Renal pelvis (tissue), 12 donors: Measurements from ENCODE around the gene ATP5MG. TPM values are rescaled to one million over a fixed set of nuclear protein-coding genes. Genes with fewer than 3 reads are reported as not detected.

Experiments
- DNase-seq: peaks from one replicate; pipeline ENCODE4 v3.0.0-alpha.2; 2013
- long read RNA-seq, 16 experiments: transcript quantifications; one replicate each; lab custom pipeline, GENCODE V29; 2026
- polyA plus RNA-seq, 3 donors: library from polyadenylated mRNA; unstranded; fragments of 120-200 nt; gene quantifications; one replicate each; pipeline ENCODE4 v1.2.1, GENCODE V29; 2013; ENCODE audit not compliant: insufficient read length in 3 of 3

Gene ATP5MG
- 100 to 1,000 TPM; 417 to 493 (median 431) TPM for polyA plus RNA-seq
- long read RNA-seq, donor 1, transcript ATP5MG-201 (3 exons, 1,577 nt): major isoform, 426 of 471 reads
- long read RNA-seq, donor 1, transcript ATP5MG-203 (2 exons, 1,582 nt): minor isoform, 28 of 471 reads
- long read RNA-seq, donor 1, partial matches to known transcripts: 11 of 471 reads
- long read RNA-seq, donor 1, other reads (novel, unspliced or antisense): 0 of 471 reads
- long read RNA-seq, donor 2, transcript ATP5MG-208 (2 exons, 623 nt): minor isoform, 7 of 541 reads
- long read RNA-seq, donor 2, transcript ATP5MG-201 (3 exons, 1,577 nt): major isoform, 505 of 541 reads
- long read RNA-seq, donor 2, transcript ATP5MG-203 (2 exons, 1,582 nt): minor isoform, 29 of 541 reads
- long read RNA-seq, donor 2, partial matches to known transcripts: 0 of 541 reads
- long read RNA-seq, donor 2, other reads (novel, unspliced or antisense): 0 of 541 reads
- long read RNA-seq, donor 3, transcript ATP5MG-203 (2 exons, 1,582 nt): minor isoform, 33 of 414 reads
- long read RNA-seq, donor 3, transcript ATP5MG-201 (3 exons, 1,577 nt): major isoform, 372 of 414 reads
- long read RNA-seq, donor 3, partial matches to known transcripts: 0 of 414 reads
- long read RNA-seq, donor 3, other reads (novel, unspliced or antisense): 0 of 414 reads
- long read RNA-seq, donor 4, transcript ATP5MG-203 (2 exons, 1,582 nt): minor isoform, 55 of 722 reads
- long read RNA-seq, donor 4, transcript ATP5MG-201 (3 exons, 1,577 nt): major isoform, 655 of 722 reads
- long read RNA-seq, donor 4, transcript ATP5MG-208 (2 exons, 623 nt): minor isoform, 9 of 722 reads
- long read RNA-seq, donor 4, partial matches to known transcripts: 0 of 722 reads
- long read RNA-seq, donor 4, other reads (novel, unspliced or antisense): 0 of 722 reads
- long read RNA-seq, donor 5, transcript ATP5MG-203 (2 exons, 1,582 nt): minor isoform, 25 of 308 reads
- long read RNA-seq, donor 5, transcript ATP5MG-201 (3 exons, 1,577 nt): major isoform, 259 of 308 reads
- long read RNA-seq, donor 5, partial matches to known transcripts: 20 of 308 reads
- long read RNA-seq, donor 5, other reads (novel, unspliced or antisense): 0 of 308 reads
- long read RNA-seq, donor 6, transcript ATP5MG-201 (3 exons, 1,577 nt): major isoform, 410 of 493 reads
- long read RNA-seq, donor 6, transcript ATP5MG-203 (2 exons, 1,582 nt): minor isoform, 46 of 493 reads
- long read RNA-seq, donor 6, transcript ATP5MG-208 (2 exons, 623 nt): minor isoform, 7 of 493 reads
- long read RNA-seq, donor 6, partial matches to known transcripts: 27 of 493 reads
- long read RNA-seq, donor 6, other reads (novel, unspliced or antisense): 0 of 493 reads
- long read RNA-seq, donor 7, transcript ATP5MG-203 (2 exons, 1,582 nt): minor isoform, 70 of 579 reads
- long read RNA-seq, donor 7, transcript ATP5MG-201 (3 exons, 1,577 nt): major isoform, 449 of 579 reads
- long read RNA-seq, donor 7, partial matches to known transcripts: 53 of 579 reads
- long read RNA-seq, donor 7, other reads (novel, unspliced or antisense): 0 of 579 reads
- long read RNA-seq, donor 8, transcript ATP5MG-201 (3 exons, 1,577 nt): major isoform, 142 of 186 reads
- long read RNA-seq, donor 8, transcript ATP5MG-203 (2 exons, 1,582 nt): minor isoform, 30 of 186 reads
- long read RNA-seq, donor 8, partial matches to known transcripts: 12 of 186 reads
- long read RNA-seq, donor 8, other reads (novel, unspliced or antisense): 0 of 186 reads
- long read RNA-seq, donor 9, transcript ATP5MG-208 (2 exons, 623 nt): minor isoform, 7 of 634 reads
- long read RNA-seq, donor 9, transcript ATP5MG-203 (2 exons, 1,582 nt): minor isoform, 54 of 634 reads
- long read RNA-seq, donor 9, transcript ATP5MG-201 (3 exons, 1,577 nt): major isoform, 525 of 634 reads
- long read RNA-seq, donor 9, partial matches to known transcripts: 38 of 634 reads
- long read RNA-seq, donor 9, other reads (novel, unspliced or antisense): 5 of 634 reads
- long read RNA-seq, donor 10, transcript ATP5MG-203 (2 exons, 1,582 nt): minor isoform, 22 of 433 reads
- long read RNA-seq, donor 10, transcript ATP5MG-201 (3 exons, 1,577 nt): major isoform, 378 of 433 reads
- long read RNA-seq, donor 10, transcript ATP5MG-208 (2 exons, 623 nt): minor isoform, 5 of 433 reads
- long read RNA-seq, donor 10, partial matches to known transcripts: 28 of 433 reads
- long read RNA-seq, donor 10, other reads (novel, unspliced or antisense): 0 of 433 reads
- long read RNA-seq, donor 11, transcript ATP5MG-203 (2 exons, 1,582 nt): minor isoform, 26 of 307 reads
- long read RNA-seq, donor 11, transcript ATP5MG-201 (3 exons, 1,577 nt): major isoform, 251 of 307 reads
- long read RNA-seq, donor 11, partial matches to known transcripts: 27 of 307 reads
- long read RNA-seq, donor 11, other reads (novel, unspliced or antisense): 0 of 307 reads
- long read RNA-seq, donor 12, transcript ATP5MG-208 (2 exons, 623 nt): minor isoform, 13 of 624 reads
- long read RNA-seq, donor 12, transcript ATP5MG-203 (2 exons, 1,582 nt): minor isoform, 62 of 624 reads
- long read RNA-seq, donor 12, transcript ATP5MG-201 (3 exons, 1,577 nt): major isoform, 547 of 624 reads
- long read RNA-seq, donor 12, partial matches to known transcripts: 0 of 624 reads
- long read RNA-seq, donor 12, other reads (novel, unspliced or antisense): 0 of 624 reads
- long read RNA-seq, donor 13, transcript ATP5MG-201 (3 exons, 1,577 nt): major isoform, 246 of 303 reads
- long read RNA-seq, donor 13, transcript ATP5MG-203 (2 exons, 1,582 nt): minor isoform, 34 of 303 reads
- long read RNA-seq, donor 13, partial matches to known transcripts: 17 of 303 reads
- long read RNA-seq, donor 13, other reads (novel, unspliced or antisense): 0 of 303 reads
- long read RNA-seq, donor 14: 0 reads
- long read RNA-seq, donor 15, transcript ATP5MG-201 (3 exons, 1,577 nt): major isoform, 554 of 640 reads
- long read RNA-seq, donor 15, transcript ATP5MG-203 (2 exons, 1,582 nt): minor isoform, 57 of 640 reads
- long read RNA-seq, donor 15, partial matches to known transcripts: 25 of 640 reads
- long read RNA-seq, donor 15, other reads (novel, unspliced or antisense): 0 of 640 reads
- long read RNA-seq, donor 16, transcript ATP5MG-201 (3 exons, 1,577 nt): major isoform, 491 of 624 reads
- long read RNA-seq, donor 16, transcript ATP5MG-208 (2 exons, 623 nt): minor isoform, 6 of 624 reads
- long read RNA-seq, donor 16, transcript ATP5MG-203 (2 exons, 1,582 nt): minor isoform, 60 of 624 reads
- long read RNA-seq, donor 16, partial matches to known transcripts: 59 of 624 reads
- long read RNA-seq, donor 16, other reads (novel, unspliced or antisense): 6 of 624 reads

- peak; percentile 91 for DNase-seq
Measured at GRCh38 chr11:118401151-118401879, at the start of gene ATP5MG. ATP5MG (plus strand) TSS chr11:118401606; CDS start chr11:118401666, 60 bp downstream.

- DNase-seq: peak; percentile 8
Measured at GRCh38 chr11:118353084-118353710, 48.2 kb upstream of the ATP5MG start.

- no peak for DNase-seq
Measured at GRCh38 chr11:118358071-118358470, 43.3 kb upstream of the ATP5MG start.

- peak; percentile 94 for DNase-seq
Measured at GRCh38 chr11:118359295-118359958, 42.0 kb upstream of the ATP5MG start, which contains the start of gene UBE4A. UBE4A (plus strand) TSS chr11:118359600; CDS start chr11:118365081, 5,481 bp downstream.

- no peak for DNase-seq
Measured at GRCh38 chr11:118364956-118365615, 36.3 kb upstream of the ATP5MG start.

- no peak for DNase-seq
Measured at GRCh38 chr11:118366287-118366686, 35.1 kb upstream of the ATP5MG start.

GRCh38 chr11:118370774-118371173 lies 30.6 kb upstream of the ATP5MG start:
- no peak for DNase-seq

GRCh38 chr11:118373263-118373662 lies 28.1 kb upstream of the ATP5MG start:
- no peak for DNase-seq

- DNase-seq: no peak
Measured at GRCh38 chr11:118373871-118374270, 27.5 kb upstream of the ATP5MG start.

GRCh38 chr11:118374729-118375128 lies 26.7 kb upstream of the ATP5MG start:
- no peak for DNase-seq

- DNase-seq: no peak
Measured at GRCh38 chr11:118375978-118376377, 25.4 kb upstream of the ATP5MG start.

- no peak for DNase-seq
Measured at GRCh38 chr11:118379497-118379896, 21.9 kb upstream of the ATP5MG start.

GRCh38 chr11:118380571-118380970 lies 20.8 kb upstream of the ATP5MG start:
- no peak for DNase-seq

GRCh38 chr11:118382954-118383353 lies 18.5 kb upstream of the ATP5MG start:
- no peak for DNase-seq

GRCh38 chr11:118383657-118384056 lies 17.7 kb upstream of the ATP5MG start:
- DNase-seq: no peak
